Naive B cell (primary cell): ENCODE data around the gene SHISA7. TPM values are rescaled to one million over a fixed set of nuclear protein-coding genes. Genes with fewer than 3 reads are reported as not detected.

Experiments used
- polyA plus RNA-seq, 6 donors: library from polyadenylated mRNA; unstranded; fragments of 300-500 nt; fragmentation: Illumina TruSeq; gene quantifications; one replicate each; pipeline ENCODE4 v1.2.3, GENCODE V29; 2021; ENCODE audit warnings: low read depth in 6 of 6

The SHISA7 gene
- polyA plus RNA-seq, 6 donors from 2014 or later = not detected

Other genes with a start within 250 kb of the SHISA7 start
- gene PTPRH, start 233.8 kb downstream of the SHISA7 start, polyA plus RNA-seq = not detected
- gene TMEM86B, start 214.5 kb downstream of the SHISA7 start, polyA plus RNA-seq = 1 to 10 TPM in 2 of 6 donors, under 1 TPM in 2, not detected in 2; 0.25 to 1.5 (median 0.76) TPM
- gene PPP6R1, start 184.3 kb downstream of the SHISA7 start, polyA plus RNA-seq = 10 to 100 TPM; 21.4 to 81.1 (median 41.1) TPM
- gene HSPBP1, start 163.2 kb downstream of the SHISA7 start, polyA plus RNA-seq = 10 to 100 TPM; 22.6 to 40.0 (median 32.6) TPM
- not detected for gene BRSK1, start 159.3 kb downstream of the SHISA7 start, polyA plus RNA-seq
- gene TMEM150B, start 118.0 kb downstream of the SHISA7 start, polyA plus RNA-seq = not detected
- gene KMT5C, start 103.4 kb downstream of the SHISA7 start, polyA plus RNA-seq = 1 to 10 TPM in 4 of 6 donors, under 1 TPM in 1, not detected in 1; 0.83 to 2.4 (median 1.3) TPM
- gene COX6B2, start 88.6 kb downstream of the SHISA7 start, polyA plus RNA-seq = not detected
- gene GARIN5B, start 80.0 kb downstream of the SHISA7 start, polyA plus RNA-seq = not detected
- gene IL11, start 72.8 kb downstream of the SHISA7 start, polyA plus RNA-seq = not detected
- not detected for gene TMEM190, start 66.5 kb downstream of the SHISA7 start, polyA plus RNA-seq
- under 1 TPM in 4 of 6 donors, not detected in 2; 0.29 to 0.90 (median 0.40) TPM for gene TMEM238, start 59.0 kb downstream of the SHISA7 start, polyA plus RNA-seq
- gene RPL28, start 57.4 kb downstream of the SHISA7 start, polyA plus RNA-seq = 100 to 1,000 TPM; 229 to 734 (median 601) TPM
- gene UBE2S, start 35.5 kb downstream of the SHISA7 start, polyA plus RNA-seq = 10 to 100 TPM; 18.8 to 41.3 (median 30.6) TPM
- 10 to 100 TPM; 21.8 to 57.9 (median 28.0) TPM for gene ISOC2, start 18.3 kb upstream of the SHISA7 start, polyA plus RNA-seq
- not detected for gene C19orf85, start 21.5 kb upstream of the SHISA7 start, polyA plus RNA-seq
- 1 to 10 TPM in 2 of 6 donors, under 1 TPM in 3, not detected in 1; 0.16 to 2.2 (median 0.94) TPM for gene ZNF628, start 33.3 kb upstream of the SHISA7 start, polyA plus RNA-seq
- gene NAT14, start 41.9 kb upstream of the SHISA7 start, polyA plus RNA-seq = 1 to 10 TPM; 3.4 to 7.5 (median 4.8) TPM
- under 1 TPM in 4 of 6 donors, not detected in 2; 0.05 to 0.11 (median 0.09) TPM for gene SSC5D, start 45.1 kb upstream of the SHISA7 start, polyA plus RNA-seq
- gene SBK2, start 93.8 kb upstream of the SHISA7 start, polyA plus RNA-seq = not detected
- not detected for gene SBK3, start 102.2 kb upstream of the SHISA7 start, polyA plus RNA-seq
- gene ZNF579, start 137.5 kb upstream of the SHISA7 start, polyA plus RNA-seq = under 1 TPM; 0.13 to 0.85 (median 0.40) TPM
- gene FIZ1, start 156.2 kb upstream of the SHISA7 start, polyA plus RNA-seq = 1 to 10 TPM; 2.3 to 5.2 (median 3.2) TPM
- gene ZNF524, start 157.0 kb upstream of the SHISA7 start, polyA plus RNA-seq = 10 to 100 TPM; 25.1 to 42.1 (median 37.1) TPM
- under 1 TPM in 4 of 6 donors, not detected in 2; 0.12 to 0.60 (median 0.18) TPM for gene ZNF865, start 162.3 kb upstream of the SHISA7 start, polyA plus RNA-seq
- gene ZNF784, start 181.3 kb upstream of the SHISA7 start, polyA plus RNA-seq = 1 to 10 TPM in 4 of 6 donors, under 1 TPM in 1, not detected in 1; 0.95 to 3.5 (median 2.7) TPM
- gene ZNF580, start 197.7 kb upstream of the SHISA7 start, polyA plus RNA-seq = 10 to 100 TPM; 28.4 to 54.2 (median 31.5) TPM
- gene ZNF581, start 200.3 kb upstream of the SHISA7 start, polyA plus RNA-seq = 10 to 100 TPM; 60.7 to 82.8 (median 65.4) TPM
- 10 to 100 TPM in 3 of 6 donors, 1 to 10 TPM in 3; 8.1 to 13.0 (median 9.7) TPM for gene CCDC106, start 204.9 kb upstream of the SHISA7 start, polyA plus RNA-seq
- 10 to 100 TPM in 3 of 6 donors, 1 to 10 TPM in 3; 3.2 to 13.7 (median 9.3) TPM for gene U2AF2, start 211.7 kb upstream of the SHISA7 start, polyA plus RNA-seq
- 10 to 100 TPM in 5 of 6 donors, 1 to 10 TPM in 1; 1.0 to 28.9 (median 13.8) TPM for gene EPN1, start 231.9 kb upstream of the SHISA7 start, polyA plus RNA-seq